Uterus (tissue), 2 donors: Measurements from ENCODE around the gene RPS19.

ENCODE experiments used
- CTCF ChIP-seq, 4 experiments: fragments of 200-600 bp in 2 of 4; fragments of 450-650 bp in 2 of 4; sonication (generic) in 2 of 4; IDR thresholded peaks; one replicate each; pipeline ENCODE4 v1.5.1; 2016 to 2019; ENCODE audit warnings: antibody characterized with exemption in 4 of 4, mild to moderate bottlenecking in 2 of 4, moderate library complexity in 1 of 4
- POLR2A ChIP-seq, 2 donors: fragments of 450-650 bp; IDR thresholded peaks; one replicate each; pipeline ENCODE4 v1.6.1; 2016; ENCODE audit warnings: antibody characterized with exemption in 2 of 2, mild to moderate bottlenecking in 1 of 2, moderate library complexity in 1 of 2

DNA sequence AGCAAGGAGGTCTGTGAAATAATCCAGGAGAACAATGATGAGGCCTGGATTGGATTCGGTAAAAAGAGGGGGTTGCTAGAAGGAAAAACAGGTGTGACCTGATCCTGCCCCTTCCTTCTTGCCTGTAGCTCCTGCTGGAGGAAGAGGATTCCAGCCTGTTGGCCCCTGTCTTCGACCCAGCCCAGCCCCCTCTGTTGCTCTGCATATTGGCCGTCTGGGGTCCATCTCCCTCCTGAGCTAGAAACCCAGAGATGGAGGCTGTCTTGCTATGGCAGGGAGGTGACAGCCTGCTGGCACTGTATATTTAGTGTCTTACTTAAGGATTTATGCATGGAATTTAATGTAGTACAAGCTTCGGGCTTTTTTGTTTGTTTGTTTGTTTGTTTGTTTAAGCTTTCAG lies 8.6 kb upstream of the RPS19 start:
- TF ChIP-seq POLR2A (IDR thresholded peaks at IDR 0.05) (no peak), CTCF (IDR thresholded peaks at IDR 0.05) (no peak)
